NT2/D1 (cell line): ENCODE results near the gene CD164L2.

ENCODE experiments used
- DNase-seq: peaks from one replicate; pipeline ENCODE4 v3.0.0-alpha.2; 2011; ENCODE audit warnings: low read depth, low spot score
- H3K27me3 ChIP-seq: 2 replicates; pipeline ENCODE4 v1.6.0; 2011; ENCODE audit warnings: mild to moderate bottlenecking; ENCODE audit not compliant: insufficient read length, insufficient read depth
- H3K36me3 ChIP-seq: 2 replicates; pipeline ENCODE4 v1.6.1; 2011; ENCODE audit warnings: mild to moderate bottlenecking, low read length, mixed read lengths; ENCODE audit not compliant: insufficient read depth, insufficient read length
- H3K4me1 ChIP-seq: 2 replicates; pipeline ENCODE4 v1.5.1; 2011; ENCODE audit not compliant: insufficient read depth, insufficient read length
- H3K4me3 ChIP-seq: 2 replicates; pipeline ENCODE4 v1.5.1; 2011; ENCODE audit warnings: low read depth; ENCODE audit not compliant: insufficient read length
- H3K9ac ChIP-seq: 2 replicates; pipeline ENCODE4 v1.6.0; 2011; ENCODE audit warnings: low read depth; ENCODE audit not compliant: insufficient read length
- H3K9me3 ChIP-seq: 2 replicates; pipeline ENCODE4 v1.5.1; 2011; ENCODE audit warnings: mild to moderate bottlenecking, low read length; ENCODE audit not compliant: insufficient read depth
- SUZ12 ChIP-seq: IDR thresholded peaks from 2 replicates; pipeline ENCODE4 v1.6.1; 2011; ENCODE audit not compliant: insufficient read length, insufficient read depth; ENCODE audit errors: extremely low read depth
- YY1 ChIP-seq: IDR thresholded peaks from 2 replicates; pipeline ENCODE4 v1.6.1; 2011; ENCODE audit not compliant: insufficient read length, insufficient read depth
- ZNF274 ChIP-seq: IDR thresholded peaks from 2 replicates; pipeline ENCODE4 v1.6.1; 2011; ENCODE audit warnings: mild to moderate bottlenecking, low read depth, low read length

CD164L2 gene

DNA sequence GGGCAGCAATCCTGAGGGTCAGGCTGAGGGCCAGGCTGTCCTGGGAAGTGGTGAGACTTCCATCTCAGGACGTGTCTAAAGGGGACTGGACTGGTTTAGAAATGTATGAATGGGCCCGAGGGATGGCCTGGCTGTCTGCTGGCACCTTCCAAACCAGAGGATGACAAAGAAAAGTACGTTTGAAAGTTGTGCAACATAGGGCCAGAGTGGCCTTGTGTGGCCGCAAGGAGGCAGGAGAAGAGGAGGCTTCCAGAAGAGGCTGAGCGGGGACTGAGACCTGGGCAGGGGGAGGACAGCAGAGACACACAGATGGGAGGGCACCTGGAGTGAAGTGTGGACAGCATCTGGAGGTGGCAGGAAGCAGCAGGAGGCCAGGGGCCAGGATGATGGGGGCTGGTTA is 43.9 kb downstream of the CD164L2 start:
- no peak overlapping the region for H3K4me3 ChIP-seq
- DNase-seq: no peak

DNA sequence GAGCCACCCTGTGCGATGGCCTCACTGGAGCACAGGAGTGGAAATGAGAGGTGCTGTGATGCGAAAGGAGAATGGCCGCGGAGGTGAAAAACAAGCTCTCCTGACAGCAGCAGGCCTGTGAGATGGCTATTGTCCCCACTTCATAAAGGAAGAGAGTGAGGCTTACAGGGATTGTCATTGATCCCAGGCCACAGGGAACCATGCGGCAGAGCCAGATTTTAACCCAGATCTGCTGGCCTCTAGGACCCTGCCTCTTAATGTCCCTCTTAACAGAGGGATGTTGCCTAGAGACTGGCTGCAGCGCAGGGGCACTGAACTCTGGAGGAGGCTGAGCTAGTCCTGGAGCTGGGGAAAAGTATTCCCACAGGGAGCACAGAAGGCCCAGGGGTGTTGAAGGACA is 44.4 kb downstream of the CD164L2 start:
- Histone ChIP-seq H3K27me3 (no peaks in the 10 kb centered on the region), H3K4me3 (no peak overlapping the region), H3K36me3 (peaks cover 35% of the 10 kb centered on the region), H3K9me3 (no peaks in the 10 kb centered on the region), H3K4me1 (peaks cover 31% of the 10 kb centered on the region), H3K9ac (peak overlapping the region; percentile 51)
- DNase-seq: no peak
- TF ChIP-seq YY1 (no peak), ZNF274 (no peak), SUZ12 (no peak)

More for the DNA sequence above, 43.9 kb downstream of the CD164L2 start:
- TF ChIP-seq YY1: no peak
- no peak for TF ChIP-seq ZNF274
- TF ChIP-seq SUZ12: no peak
- Histone ChIP-seq H3K9ac (peak overlapping the region; percentile 51), H3K9me3 (no peaks in the 10 kb centered on the region), H3K27me3 (no peaks in the 10 kb centered on the region), H3K4me1 (peaks cover 31% of the 10 kb centered on the region), H3K36me3 (peaks cover 30% of the 10 kb centered on the region)

DNA sequence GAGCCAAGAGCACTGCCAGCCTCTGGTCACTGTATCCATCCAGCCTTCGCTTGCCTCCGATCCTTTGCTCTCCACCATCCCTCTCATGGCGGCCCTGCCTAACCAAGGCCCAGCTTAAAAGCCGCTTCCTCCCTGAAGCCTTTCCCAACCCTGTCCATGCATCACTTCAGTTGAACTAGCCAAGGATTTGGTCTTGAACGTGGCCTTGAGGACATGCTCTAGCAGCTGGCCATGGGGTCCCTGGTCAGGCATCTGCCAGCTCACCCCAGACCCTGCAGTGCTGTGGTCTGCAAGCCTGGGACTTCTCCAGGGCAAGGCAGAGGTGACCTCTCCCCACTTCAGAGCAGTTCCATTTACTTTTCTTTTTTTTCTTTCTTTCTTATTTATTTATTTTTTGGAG is 46.4 kb downstream of the CD164L2 start:
- H3K27me3 ChIP-seq: no peaks in the 10 kb centered on the region
- DNase-seq: no peak
- H3K36me3 ChIP-seq: peaks cover 52% of the 10 kb centered on the region
- H3K9ac ChIP-seq: no peak overlapping the region
- peaks cover 19% of the 10 kb centered on the region for H3K4me1 ChIP-seq
- H3K4me3 ChIP-seq: no peak overlapping the region
- no peaks in the 10 kb centered on the region for H3K9me3 ChIP-seq
- no peak for TF ChIP-seq YY1
- TF ChIP-seq SUZ12: no peak
- no peak for TF ChIP-seq ZNF274

DNA sequence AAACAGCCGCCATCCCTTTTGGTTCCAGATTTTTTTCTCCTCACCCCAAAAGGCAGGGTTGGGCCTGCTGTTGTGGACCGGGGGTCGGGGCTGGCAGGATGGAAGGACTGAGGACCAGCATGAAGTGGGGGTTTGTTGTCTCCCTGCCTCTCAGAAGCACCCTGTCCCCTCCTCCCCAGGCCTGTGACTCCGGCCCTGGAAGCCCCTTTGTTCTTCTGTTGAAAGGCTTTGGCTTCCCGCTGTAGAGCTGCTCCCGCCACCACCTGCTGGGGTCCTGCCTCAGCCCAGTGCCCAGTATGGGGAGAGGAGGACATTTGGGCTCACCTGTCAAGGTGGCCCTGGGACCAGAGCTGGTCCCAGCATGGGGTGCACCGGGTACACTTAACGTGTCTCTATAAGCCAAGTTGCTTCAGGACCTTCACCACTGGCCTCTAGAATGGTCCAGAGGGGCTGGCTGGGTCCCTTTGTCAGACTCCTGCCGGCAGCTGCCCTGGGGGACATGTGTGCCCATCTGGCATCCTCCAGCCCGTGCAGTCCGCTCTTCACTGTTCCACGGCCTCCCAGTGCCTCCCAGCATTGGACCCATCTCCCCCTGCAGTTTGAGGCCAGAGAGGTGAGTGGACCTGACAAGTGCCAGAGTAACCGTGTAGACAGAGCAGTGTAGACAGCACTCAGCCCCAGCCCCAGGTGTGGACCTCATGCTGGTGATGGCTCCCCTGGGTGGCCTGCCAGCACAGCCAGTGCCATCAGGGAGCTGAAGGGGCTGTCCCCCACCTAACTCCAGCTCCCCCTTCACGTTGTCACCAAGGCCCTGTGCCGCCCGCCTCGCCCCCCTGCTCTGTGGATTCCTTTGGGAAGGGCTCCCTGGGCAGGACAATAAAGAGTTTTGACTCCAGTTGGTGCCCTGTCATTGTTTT is 47.4 kb downstream of the CD164L2 start:
- H3K36me3 ChIP-seq: peaks cover 61% of the 10 kb centered on the region

DNA sequence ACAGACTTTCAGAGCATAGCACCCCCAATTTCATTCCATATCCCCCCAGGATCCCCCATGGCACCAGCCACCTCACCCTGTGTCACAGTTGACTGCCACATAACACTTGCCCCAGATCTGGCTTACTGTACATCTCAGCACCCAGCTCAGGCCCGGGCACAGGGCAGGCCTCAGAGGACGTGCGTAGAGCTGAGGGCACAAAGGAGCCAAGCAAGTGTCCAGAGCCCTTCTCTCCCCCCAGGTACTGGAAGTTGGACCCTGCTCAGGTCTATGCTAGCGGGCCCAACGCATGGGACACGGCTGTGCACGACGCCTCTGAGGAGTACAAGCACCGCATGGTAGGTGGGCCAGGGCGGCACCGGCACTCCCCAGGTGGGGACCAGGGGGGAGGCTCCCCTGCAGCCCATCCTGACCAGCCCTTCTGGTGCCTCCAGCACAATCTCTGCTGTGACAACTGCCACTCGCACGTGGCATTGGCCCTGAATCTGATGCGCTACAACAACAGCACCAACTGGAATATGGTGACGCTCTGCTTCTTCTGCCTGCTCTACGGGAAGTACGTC is 49.3 kb downstream of the CD164L2 start:
- Histone ChIP-seq H3K36me3 (peaks cover 76% of the 10 kb centered on the region), H3K4me3 (no peak overlapping the region), H3K27me3 (no peaks in the 10 kb centered on the region), H3K9me3 (no peaks in the 10 kb centered on the region), H3K9ac (no peak overlapping the region), H3K4me1 (peaks cover 7% of the 10 kb centered on the region)
- TF ChIP-seq YY1: no peak
- no peak for TF ChIP-seq ZNF274
- no peak for TF ChIP-seq SUZ12
- no peak for DNase-seq

More for the DNA sequence above, 47.4 kb downstream of the CD164L2 start:
- no peak for TF ChIP-seq SUZ12
- no peak for TF ChIP-seq YY1
- no peaks in the 10 kb centered on the region for H3K27me3 ChIP-seq
- no peak overlapping the region for H3K4me3 ChIP-seq
- no peak overlapping the region for H3K9ac ChIP-seq
- no peaks in the 10 kb centered on the region for H3K9me3 ChIP-seq
- H3K4me1 ChIP-seq: peaks cover 13% of the 10 kb centered on the region
- DNase-seq: no peak

GRCh38 chr1:27332536-27333281 is 50.4 kb downstream of the CD164L2 start:
- Histone ChIP-seq H3K27me3 (no peaks in the 10 kb centered on the region), H3K36me3 (peaks cover 86% of the 10 kb centered on the region), H3K9ac (no peak overlapping the region), H3K4me1 (peaks cover 4% of the 10 kb centered on the region), H3K9me3 (no peaks in the 10 kb centered on the region), H3K4me3 (no peak overlapping the region)
- TF ChIP-seq YY1 (no peak), SUZ12 (no peak), ZNF274 (no peak)
- DNase-seq: no peak

GRCh38 chr1:27331922-27332321 is 51.2 kb downstream of the CD164L2 start:
- Histone ChIP-seq H3K4me1 (peaks cover 4% of the 10 kb centered on the region), H3K27me3 (no peaks in the 10 kb centered on the region), H3K36me3 (peaks cover 93% of the 10 kb centered on the region), H3K9me3 (no peaks in the 10 kb centered on the region), H3K9ac (no peak overlapping the region), H3K4me3 (no peak overlapping the region)
- no peak for DNase-seq
- no peak for TF ChIP-seq SUZ12
- TF ChIP-seq ZNF274: no peak
- TF ChIP-seq YY1: no peak
